ENCODE data around the gene ALDH1A3. TPM values are rescaled to one million over a fixed set of nuclear protein-coding genes. Genes with fewer than 3 reads are reported as not detected.

The ALDH1A3 gene
- total RNA-seq, 1 donor, result 54.6 TPM

DNA sequence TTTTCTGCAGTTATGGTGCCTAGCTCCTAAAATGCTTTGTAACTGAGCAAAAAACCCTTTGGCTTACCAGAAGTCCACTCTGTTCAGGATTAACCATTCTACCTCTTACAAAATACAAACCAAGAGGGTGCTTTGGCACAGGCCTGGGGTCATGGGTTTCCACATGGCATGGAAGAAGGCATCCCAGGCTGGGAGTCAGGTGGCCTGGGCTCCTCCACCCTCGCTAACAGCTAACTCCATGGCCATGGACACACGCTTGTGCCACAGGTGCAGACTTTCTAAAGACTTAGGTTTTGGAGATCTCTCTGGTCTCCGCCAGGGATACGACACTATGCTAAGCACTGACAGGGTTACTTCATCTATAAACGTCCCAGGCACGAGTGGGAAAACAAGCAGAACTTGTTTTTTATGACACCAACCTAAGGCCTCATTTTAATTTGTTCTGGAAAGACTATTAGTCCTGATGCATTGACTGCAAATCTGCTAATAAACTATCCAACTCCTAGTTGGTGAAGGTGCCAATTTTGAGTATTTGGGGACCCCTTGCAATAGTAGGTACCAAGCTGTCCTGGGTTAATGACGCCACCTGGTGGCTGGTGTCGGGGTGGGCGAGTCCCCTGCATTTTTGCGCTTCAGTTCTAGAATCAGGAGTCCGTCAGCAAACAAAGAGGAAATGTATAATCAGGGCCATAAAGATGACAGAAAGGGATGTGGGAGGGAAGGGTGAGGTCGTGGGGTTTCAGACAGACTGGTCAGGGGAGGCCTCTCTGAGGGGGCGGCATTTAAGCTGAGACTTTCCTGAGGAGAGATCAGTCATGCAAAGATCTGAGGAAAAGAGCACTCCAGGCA lies 10.3 kb upstream of the ALDH1A3 start:
- TF ChIP-seq, protein P1, sequence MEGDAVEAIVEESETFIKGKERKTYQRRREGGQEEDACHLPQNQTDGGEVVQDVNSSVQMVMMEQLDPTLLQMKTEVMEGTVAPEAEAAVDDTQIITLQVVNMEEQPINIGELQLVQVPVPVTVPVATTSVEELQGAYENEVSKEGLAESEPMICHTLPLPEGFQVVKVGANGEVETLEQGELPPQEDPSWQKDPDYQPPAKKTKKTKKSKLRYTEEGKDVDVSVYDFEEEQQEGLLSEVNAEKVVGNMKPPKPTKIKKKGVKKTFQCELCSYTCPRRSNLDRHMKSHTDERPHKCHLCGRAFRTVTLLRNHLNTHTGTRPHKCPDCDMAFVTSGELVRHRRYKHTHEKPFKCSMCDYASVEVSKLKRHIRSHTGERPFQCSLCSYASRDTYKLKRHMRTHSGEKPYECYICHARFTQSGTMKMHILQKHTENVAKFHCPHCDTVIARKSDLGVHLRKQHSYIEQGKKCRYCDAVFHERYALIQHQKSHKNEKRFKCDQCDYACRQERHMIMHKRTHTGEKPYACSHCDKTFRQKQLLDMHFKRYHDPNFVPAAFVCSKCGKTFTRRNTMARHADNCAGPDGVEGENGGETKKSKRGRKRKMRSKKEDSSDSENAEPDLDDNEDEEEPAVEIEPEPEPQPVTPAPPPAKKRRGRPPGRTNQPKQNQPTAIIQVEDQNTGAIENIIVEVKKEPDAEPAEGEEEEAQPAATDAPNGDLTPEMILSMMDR (IDR thresholded peaks at IDR 0.05; ENCODE audit: extremely low read depth, low read depth, low read length), result peak; percentile 49
- H3K36me3 ChIP-seq (ENCODE audit: insufficient read depth, low read length), result no peaks in the 10 kb centered on the region
- no peaks in the 10 kb centered on the region for H3K79me2 ChIP-seq (ENCODE audit: insufficient read depth, low read length)
- no peak for DNase-seq (ENCODE audit: insufficient read length, low spot score, missing footprints)
- no peaks in the 10 kb centered on the region for H3K9me3 ChIP-seq (ENCODE audit: low read depth, low read length)
- no peak overlapping the region for H3K4me2 ChIP-seq (ENCODE audit: insufficient read depth, low read length)
- no peaks in the 10 kb centered on the region for H3K4me1 ChIP-seq (ENCODE audit: insufficient read depth, low read length)
- no peak overlapping the region for H3K4me3 ChIP-seq (ENCODE audit: insufficient read depth, low read length)
- H2AFZ ChIP-seq (ENCODE audit: low read length), result no peak overlapping the region
- no peaks in the 10 kb centered on the region for H3K27me3 ChIP-seq (ENCODE audit: insufficient read depth, low read length)
- no peaks in the 10 kb centered on the region for H4K20me1 ChIP-seq (ENCODE audit: insufficient read depth, low read length)
- H3K27ac ChIP-seq (ENCODE audit: low read depth, low read length), result no peak overlapping the region

- no peaks in the 10 kb centered on the region for H3K27me3 ChIP-seq (ENCODE audit: insufficient read depth, low read length)
- H4K20me1 ChIP-seq (ENCODE audit: insufficient read depth, low read length), result no peaks in the 10 kb centered on the region
- TF ChIP-seq, protein P1 (IDR thresholded peaks at IDR 0.05; ENCODE audit: extremely low read depth, low read depth, low read length), result peak; percentile 92
- H3K4me1 ChIP-seq (ENCODE audit: insufficient read depth, low read length), result no peaks in the 10 kb centered on the region
- H3K27ac ChIP-seq (ENCODE audit: low read depth, low read length), result no peak overlapping the region
- H2AFZ ChIP-seq (ENCODE audit: low read length), result no peak overlapping the region
- peak; percentile 95 for DNase-seq (ENCODE audit: insufficient read length, low spot score, missing footprints)
- no peaks in the 10 kb centered on the region for H3K36me3 ChIP-seq (ENCODE audit: insufficient read depth, low read length)
- H3K4me3 ChIP-seq (ENCODE audit: insufficient read depth, low read length), result no peak overlapping the region
- H3K9me3 ChIP-seq (ENCODE audit: low read depth, low read length), result no peaks in the 10 kb centered on the region
- H3K79me2 ChIP-seq (ENCODE audit: insufficient read depth, low read length), result no peaks in the 10 kb centered on the region
- no peak overlapping the region for H3K4me2 ChIP-seq (ENCODE audit: insufficient read depth, low read length)
Observed at GRCh38 chr15:100873029-100873677, 6.5 kb upstream of the ALDH1A3 start.

- Histone ChIP-seq H3K9me3 (ENCODE audit: low read depth, low read length) (no peaks in the 10 kb centered on the region), H3K4me3 (ENCODE audit: insufficient read depth, low read length) (no peak overlapping the region), H3K36me3 (ENCODE audit: insufficient read depth, low read length) (no peaks in the 10 kb centered on the region), H4K20me1 (ENCODE audit: insufficient read depth, low read length) (no peaks in the 10 kb centered on the region), H2AFZ (ENCODE audit: low read length) (no peak overlapping the region), H3K27me3 (ENCODE audit: insufficient read depth, low read length) (peaks cover 3% of the 10 kb centered on the region), H3K4me2 (ENCODE audit: insufficient read depth, low read length) (no peak overlapping the region), H3K79me2 (ENCODE audit: insufficient read depth, low read length) (no peaks in the 10 kb centered on the region), H3K4me1 (ENCODE audit: insufficient read depth, low read length) (no peaks in the 10 kb centered on the region), H3K27ac (ENCODE audit: low read depth, low read length) (no peak overlapping the region)
- TF ChIP-seq, protein P1 (IDR thresholded peaks at IDR 0.05; ENCODE audit: extremely low read depth, low read depth, low read length), result no peak
- no peak for DNase-seq (ENCODE audit: insufficient read length, low spot score, missing footprints)
Observed at GRCh38 chr15:100875495-100875894, 4.1 kb upstream of the ALDH1A3 start.

DNA sequence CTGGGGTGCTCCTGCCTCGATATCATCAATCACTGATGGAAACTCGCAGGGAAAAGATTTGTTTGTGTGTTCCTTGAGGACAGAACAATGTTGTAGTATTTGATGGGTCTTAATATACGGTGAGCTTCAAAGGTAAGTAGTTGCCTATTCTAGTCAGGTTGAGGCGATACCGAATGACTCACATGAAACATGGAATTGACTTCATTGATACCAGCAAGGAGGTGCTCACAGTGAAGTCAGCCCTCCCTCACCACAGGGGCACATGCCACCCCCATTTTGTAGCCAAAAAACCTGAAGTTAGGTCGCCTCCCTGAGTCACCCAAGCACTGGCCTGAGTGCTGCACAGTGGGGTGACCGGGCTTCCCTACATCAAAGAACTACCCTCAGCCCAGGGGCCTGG lies 3.7 kb upstream of the ALDH1A3 start:
- no peak overlapping the region for H2AFZ ChIP-seq (ENCODE audit: low read length)
- H3K4me1 ChIP-seq (ENCODE audit: insufficient read depth, low read length), result no peaks in the 10 kb centered on the region
- no peak for DNase-seq (ENCODE audit: insufficient read length, low spot score, missing footprints)
- no peak overlapping the region for H3K27ac ChIP-seq (ENCODE audit: low read depth, low read length)
- peaks cover 6% of the 10 kb centered on the region for H3K27me3 ChIP-seq (ENCODE audit: insufficient read depth, low read length)
- H3K4me3 ChIP-seq (ENCODE audit: insufficient read depth, low read length), result no peak overlapping the region
- H3K36me3 ChIP-seq (ENCODE audit: insufficient read depth, low read length), result no peaks in the 10 kb centered on the region
- H3K9me3 ChIP-seq (ENCODE audit: low read depth, low read length), result no peaks in the 10 kb centered on the region
- no peak overlapping the region for H3K4me2 ChIP-seq (ENCODE audit: insufficient read depth, low read length)
- TF ChIP-seq, protein P1 (IDR thresholded peaks at IDR 0.05; ENCODE audit: extremely low read depth, low read depth, low read length), result no peak
- no peaks in the 10 kb centered on the region for H3K79me2 ChIP-seq (ENCODE audit: insufficient read depth, low read length)
- H4K20me1 ChIP-seq (ENCODE audit: insufficient read depth, low read length), result no peaks in the 10 kb centered on the region
